Measurements from ENCODE around the gene MLLT10. TPM values are rescaled to one million over a fixed set of nuclear protein-coding genes. Genes with fewer than 3 reads are reported as not detected.

MLLT10 gene
- total and polyA plus RNA-seq, 2 of the 8 experiments (the other 6 are each of a cell fraction or from before 2014, with no cell fraction given) = 53.1 to 62.1 TPM

DNA sequence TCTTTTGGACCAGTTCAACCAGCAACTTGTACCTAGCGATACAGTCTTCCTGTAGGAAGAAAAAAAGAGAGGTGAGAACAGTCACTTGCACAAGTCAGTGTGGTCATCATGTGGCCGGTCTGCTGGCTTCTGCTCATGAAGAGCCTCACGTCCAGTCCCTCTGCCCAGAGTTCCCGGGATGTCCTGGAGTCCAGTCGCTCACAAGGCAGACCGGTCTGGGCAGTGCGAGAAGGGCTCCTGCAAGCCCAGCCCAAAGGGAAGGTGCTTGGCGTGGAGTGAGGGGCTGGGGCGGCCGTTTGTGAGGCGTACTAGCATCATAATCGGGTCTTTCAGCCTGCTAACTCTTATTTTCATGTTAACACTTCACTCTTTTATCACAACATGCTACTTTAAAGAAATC lies 222.7 kb downstream of the MLLT10 start (continued):
- TF ChIP-seq SIX5 (IDR thresholded peaks at IDR 0.05; ENCODE audit: low read depth, low read length) = no peak
- no peak for TF ChIP-seq CBX8 (IDR thresholded peaks at IDR 0.05; ENCODE audit: borderline replicate concordance, low read depth, low read length)
- TF ChIP-seq RFX5 (IDR thresholded peaks at IDR 0.05; ENCODE audit: borderline replicate concordance, low read depth, low read length) = no peak
- TF ChIP-seq CBX5 (IDR thresholded peaks at IDR 0.05; ENCODE audit: low read depth, low read length) = no peak
